HG02588 (cell line): Measurements from ENCODE around the gene CNST.
"Not testable (repeated sequence)": the region's sequence is repeated elsewhere in the genome, so short reads cannot be mapped to it uniquely, and the experiment has no call there.

ENCODE experiments used
- ATAC-seq: cut with Tn5 transposase; IDR thresholded peaks from one replicate; pipeline ENCODE4 v1.9.1; 2021; ENCODE audit warnings: mild to moderate bottlenecking, moderate library complexity; ENCODE audit not compliant: unreplicated experiment

CNST gene

DNA sequence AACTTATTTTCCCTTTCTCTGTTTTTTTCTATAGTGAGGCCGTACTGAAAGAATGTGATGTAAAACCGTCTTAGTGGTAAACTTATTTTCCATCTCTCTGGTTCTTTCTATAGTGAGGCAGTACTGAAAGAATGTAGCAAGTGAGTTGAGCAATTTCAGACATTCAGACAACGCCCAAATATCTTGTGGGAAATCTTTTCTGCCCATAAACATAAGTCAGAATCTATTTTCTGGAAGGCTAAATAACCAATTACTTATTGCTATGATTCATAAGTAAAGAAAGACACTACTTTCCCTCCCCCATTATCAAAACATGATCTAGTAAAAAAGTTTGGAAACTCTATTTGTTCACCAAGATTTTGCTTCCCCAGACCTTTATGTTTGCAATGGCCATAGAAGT is 139.1 kb downstream of the CNST start:
- ATAC-seq, result no peak

DNA sequence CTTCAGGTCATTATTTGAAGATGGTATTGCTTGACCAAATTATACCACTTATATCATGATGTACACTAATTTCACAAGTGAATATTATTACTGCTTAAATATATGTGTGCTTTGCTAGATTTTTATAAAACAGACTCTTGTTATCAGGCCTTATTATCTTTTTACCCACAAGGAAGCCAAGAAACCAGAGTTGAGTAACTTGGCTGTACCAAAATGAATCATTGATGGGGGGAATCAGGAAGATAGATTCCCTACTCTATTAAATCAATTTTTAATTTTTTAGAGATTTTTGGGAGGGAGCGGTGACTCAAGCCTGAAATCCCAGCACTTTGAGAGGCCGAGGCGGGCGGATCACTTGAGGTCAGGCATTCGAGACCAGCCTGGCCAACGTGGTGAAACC is 141.9 kb downstream of the CNST start:
- no peak for ATAC-seq

DNA sequence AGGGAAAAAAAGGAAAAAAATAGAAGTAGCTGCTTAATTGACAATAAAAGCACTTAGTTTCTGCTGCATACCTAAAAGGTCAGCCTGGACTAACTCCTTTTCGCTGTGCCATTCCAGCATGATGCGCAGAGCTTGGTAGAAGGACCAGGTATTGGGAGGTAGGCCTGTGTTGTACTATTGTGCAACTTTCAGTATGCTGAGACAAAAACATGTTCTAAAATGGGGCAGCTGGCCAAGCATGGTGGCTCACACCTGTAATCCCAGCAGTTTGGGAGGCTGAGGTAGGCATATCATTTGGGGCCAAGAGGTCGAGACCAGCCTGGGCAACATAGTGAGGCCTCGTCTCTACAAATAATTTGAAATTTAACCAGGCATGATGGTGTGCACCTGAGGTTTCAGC is 142.9 kb downstream of the CNST start:
- no peak for ATAC-seq

DNA sequence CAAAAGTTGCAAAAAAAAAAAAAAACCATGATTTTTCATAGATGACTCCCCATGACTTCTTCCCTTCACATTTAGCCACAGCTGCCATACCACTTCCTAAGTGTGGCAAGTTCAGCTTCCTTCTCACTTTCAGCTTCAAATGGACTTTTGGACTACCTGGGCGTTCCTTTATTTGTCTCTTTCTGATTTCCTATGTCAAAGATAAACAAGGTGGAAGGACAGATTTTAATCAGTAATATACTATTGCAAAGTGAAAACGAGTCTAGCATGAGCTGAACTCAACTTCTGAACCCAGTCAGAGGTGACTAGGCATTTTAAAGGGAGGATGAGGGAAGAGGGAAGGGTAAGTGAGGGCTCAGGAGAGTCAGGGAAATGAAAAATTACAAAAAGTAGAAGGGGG is 143.6 kb downstream of the CNST start:
- no peak for ATAC-seq

DNA sequence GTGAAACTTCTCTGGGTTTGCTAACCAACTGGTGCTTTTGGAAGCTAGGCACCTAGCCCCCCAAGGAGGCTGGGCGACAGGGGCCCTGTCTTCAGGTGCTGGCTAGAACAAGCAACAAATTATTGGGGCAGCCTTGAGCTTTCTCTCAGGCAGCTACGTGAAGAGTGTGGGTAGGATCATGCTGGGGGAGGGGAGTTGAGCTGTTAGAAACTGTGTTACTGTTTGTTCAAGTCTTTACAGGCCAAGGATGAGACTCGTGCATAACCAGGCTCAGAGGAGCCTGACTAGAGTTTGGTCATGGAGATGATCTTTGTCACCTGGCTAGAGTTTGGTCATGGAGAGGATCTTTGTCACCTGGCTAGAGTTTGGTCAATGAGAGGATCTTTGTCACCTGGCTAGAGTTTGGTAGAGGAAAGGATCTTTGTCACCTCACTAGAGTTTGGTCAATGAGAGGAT is 145.3 kb downstream of the CNST start:
- no peak for ATAC-seq

DNA sequence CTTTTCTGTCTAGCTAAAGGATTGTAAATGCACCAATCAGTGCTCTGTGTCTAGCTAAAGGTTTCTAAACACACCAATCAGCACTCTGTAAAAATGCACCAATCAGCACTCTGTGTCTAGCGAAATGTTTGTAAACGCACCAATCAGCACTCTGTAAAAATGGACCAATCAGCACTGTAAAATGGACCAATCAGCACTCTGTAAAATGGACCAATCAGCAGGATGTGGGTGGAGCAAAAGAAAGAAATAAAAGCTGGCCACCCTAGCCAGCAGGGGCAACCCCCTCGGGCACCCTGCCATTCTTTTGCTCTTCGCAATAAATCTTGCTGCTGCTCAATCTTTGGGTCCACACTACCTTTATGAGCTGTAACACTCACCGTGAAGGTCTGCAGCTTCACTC is 146.2 kb downstream of the CNST start:
- ATAC-seq, result not testable (repeated sequence)
